Endodermal cell (in vitro differentiated cells): ENCODE measurements around the gene NUTM2A. TPM values are rescaled to one million over a fixed set of nuclear protein-coding genes. Genes with fewer than 3 reads are reported as not detected.
A peak's percentile ranks its signal among the peaks of the same experiment; 100 is the strongest.
"Not testable (repeated sequence)": the region's sequence is repeated elsewhere in the genome, so short reads cannot be mapped to it uniquely, and the experiment has no call there.

Source experiments
- DNase-seq: peaks from one replicate; pipeline ENCODE4 v3.0.0-alpha.2; 2017
- H3K27ac ChIP-seq: 2 replicates; pipeline ENCODE4 v1.5.1; 2013; ENCODE audit warnings: mild to moderate bottlenecking, low read depth, low read length, moderate library complexity
- H3K27me3 ChIP-seq: 2 replicates; pipeline ENCODE4 v1.6.1; 2013; ENCODE audit warnings: mild to moderate bottlenecking, low read length, moderate library complexity; ENCODE audit not compliant: insufficient read depth, control insufficient read depth, poor library complexity, severe bottlenecking
- H3K36me3 ChIP-seq: 2 replicates; pipeline ENCODE4 v1.7.0; 2013; ENCODE audit warnings: mild to moderate bottlenecking, low read length, moderate library complexity; ENCODE audit not compliant: control insufficient read depth, insufficient read depth
- H3K4me1 ChIP-seq: one replicate; pipeline ENCODE4 v1.7.0; 2013; ENCODE audit warnings: low read length; ENCODE audit not compliant: control insufficient read depth, insufficient read depth
- H3K4me3 ChIP-seq: 2 replicates; pipeline ENCODE4 v1.5.1; 2013; ENCODE audit warnings: mild to moderate bottlenecking, low read length, moderate library complexity
- H3K9ac ChIP-seq: 2 replicates; pipeline ENCODE4 v1.6.1; 2013; ENCODE audit warnings: mild to moderate bottlenecking, low read length, moderate library complexity; ENCODE audit not compliant: poor library complexity, severe bottlenecking; ENCODE audit errors: extremely low read depth
- H3K9me3 ChIP-seq: 2 replicates; pipeline ENCODE4 v1.6.1; 2013; ENCODE audit warnings: mild to moderate bottlenecking, low read length, moderate library complexity; ENCODE audit not compliant: control insufficient read depth
- H3K27ac Mint-ChIP-seq: 2 replicates; pipeline ENCODE4 v1.8.0; 2020; ENCODE audit warnings: mixed read lengths
- H3K27me3 Mint-ChIP-seq: 2 replicates; pipeline ENCODE4 v1.8.0; 2021; ENCODE audit warnings: mild to moderate bottlenecking, mixed read lengths; ENCODE audit not compliant: insufficient read depth
- H3K36me3 Mint-ChIP-seq: 2 replicates; pipeline ENCODE4 v1.8.0; 2020; ENCODE audit warnings: low read depth, mixed read lengths
- H3K4me1 Mint-ChIP-seq: 2 replicates; pipeline ENCODE4 v1.8.0; 2020; ENCODE audit warnings: mixed read lengths
- H3K4me3 Mint-ChIP-seq: 2 replicates; pipeline ENCODE4 v1.8.0; 2020; ENCODE audit warnings: mild to moderate bottlenecking, moderate library complexity, mixed read lengths
- H3K9me3 Mint-ChIP-seq: 2 replicates; pipeline ENCODE4 v1.8.0; 2020; ENCODE audit warnings: mild to moderate bottlenecking, mixed read lengths
- WGBS, 2 experiments: methylation state at CpG; one replicate each; pipeline versions ENCODE4 v1.1.5 to v1.1.7; 2013; ENCODE audit warnings: missing lambda C conversion rate in 2 of 2, mixed read lengths in 1 of 2; ENCODE audit not compliant: insufficient coverage in 1 of 2, insufficient read length in 1 of 2; 5-methylcytosine and 5-hydroxymethylcytosine counted together
- total RNA-seq, 2 donors: library from RNA; stranded (reverse); fragmentation: NEBNext Ultra II Directional in 1 of 2; extraction: Animal tissue kit (Norgen Biotek cat#: 25700) in 1 of 2; gene quantifications; 2 replicates in 1 of 2; 3 replicates in 1 of 2; pipeline ENCODE4 v1.2.1, GENCODE V29; 2021

Gene NUTM2A
- total RNA-seq, 2 donors from 2014 or later = 0.46 to 1.5 TPM

DNA sequence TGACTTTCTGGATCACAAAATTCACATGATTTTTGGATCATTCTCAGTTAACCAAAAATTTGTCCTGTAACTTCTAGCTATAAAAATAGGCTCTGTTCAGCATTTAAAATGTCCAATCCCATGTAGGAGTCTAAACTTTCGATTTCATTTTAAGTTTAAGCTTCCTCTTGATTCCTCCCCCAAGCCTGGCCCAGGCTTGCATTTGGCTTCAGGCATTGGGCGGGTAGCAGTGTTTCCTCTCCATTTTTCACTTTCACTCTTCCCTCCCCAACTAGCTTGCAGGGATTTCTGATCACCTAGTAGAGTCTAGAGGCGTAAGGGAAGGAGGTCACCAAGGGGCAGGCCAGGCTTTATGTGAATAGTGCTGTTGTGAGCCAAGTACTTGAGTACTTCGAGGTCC lies 20.4 kb upstream of the NUTM2A start:
- H3K27me3 Mint-ChIP-seq, H3K36me3 Mint-ChIP-seq, H3K36me3 ChIP-seq, H3K27me3 ChIP-seq, H3K9ac ChIP-seq, H3K27ac ChIP-seq, H3K4me1 Mint-ChIP-seq, H3K4me3 Mint-ChIP-seq, H3K9me3 ChIP-seq, DNase-seq, H3K4me3 ChIP-seq, H3K4me1 ChIP-seq, H3K9me3 Mint-ChIP-seq, H3K27ac Mint-ChIP-seq: not testable (repeated sequence)
- 100% methylated on average over 2 of the region's 4 CpGs; no CpG with 5 or more reads in 1 of the 2 experiments for WGBS, 2 experiments

DNA sequence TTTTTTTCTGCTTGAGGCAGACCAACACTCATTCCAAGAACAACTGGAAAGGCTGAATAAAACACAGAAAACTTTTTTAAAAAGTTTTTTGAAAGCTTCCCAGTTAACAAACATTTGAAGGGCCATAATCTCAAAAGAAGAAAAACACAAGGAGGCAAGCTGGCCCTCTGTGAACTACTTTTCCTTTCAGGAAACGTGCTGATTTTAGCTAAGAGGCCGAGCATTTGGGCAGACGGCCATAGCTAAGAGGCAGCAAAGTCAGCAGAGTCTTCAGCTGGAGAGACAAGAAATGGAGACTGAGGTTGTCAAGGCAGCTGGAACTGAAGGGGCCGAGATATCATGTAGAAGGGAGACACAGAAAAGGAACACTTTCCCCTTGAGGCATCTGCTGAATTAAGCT lies 18.3 kb upstream of the NUTM2A start:
- H3K9me3 Mint-ChIP-seq, H3K4me3 Mint-ChIP-seq, H3K27ac Mint-ChIP-seq, H3K36me3 ChIP-seq, H3K9me3 ChIP-seq, H3K9ac ChIP-seq, H3K27me3 ChIP-seq, H3K36me3 Mint-ChIP-seq, H3K27me3 Mint-ChIP-seq, H3K4me1 Mint-ChIP-seq, H3K4me1 ChIP-seq, H3K4me3 ChIP-seq, DNase-seq, H3K27ac ChIP-seq: not testable (repeated sequence)
- WGBS, 2 experiments = 99% methylated on average over 4 of the region's 4 CpGs; no CpG with 5 or more reads in 1 of the 2 experiments

DNA sequence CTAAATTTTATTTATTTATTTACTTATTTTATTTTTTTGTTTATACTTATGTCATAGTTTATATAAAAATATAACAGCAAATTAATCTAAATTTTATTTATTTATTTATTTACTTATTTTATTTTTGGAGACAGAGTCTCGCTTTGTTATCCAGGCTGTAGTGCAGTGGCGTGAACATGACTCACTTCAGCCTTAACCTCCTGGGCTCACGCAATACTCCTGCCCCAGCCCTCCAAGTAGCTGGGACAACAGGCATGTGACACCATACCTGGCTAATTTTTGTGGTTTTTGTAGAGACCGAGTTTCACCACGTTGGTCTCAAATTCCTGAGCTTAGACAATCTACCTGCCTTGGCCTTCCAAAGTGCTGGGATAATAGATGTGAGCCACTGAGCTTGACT lies 14.9 kb upstream of the NUTM2A start:
- not testable (repeated sequence) for H3K9me3 ChIP-seq, H3K4me1 Mint-ChIP-seq, H3K27ac Mint-ChIP-seq, H3K36me3 Mint-ChIP-seq, H3K27me3 ChIP-seq, H3K27ac ChIP-seq, H3K4me1 ChIP-seq, H3K4me3 ChIP-seq, DNase-seq, H3K27me3 Mint-ChIP-seq, H3K9ac ChIP-seq, H3K9me3 Mint-ChIP-seq, H3K4me3 Mint-ChIP-seq, H3K36me3 ChIP-seq
- WGBS, 2 experiments = 87% methylated on average over 5 of the region's 5 CpGs; no CpG with 5 or more reads in 1 of the 2 experiments

DNA sequence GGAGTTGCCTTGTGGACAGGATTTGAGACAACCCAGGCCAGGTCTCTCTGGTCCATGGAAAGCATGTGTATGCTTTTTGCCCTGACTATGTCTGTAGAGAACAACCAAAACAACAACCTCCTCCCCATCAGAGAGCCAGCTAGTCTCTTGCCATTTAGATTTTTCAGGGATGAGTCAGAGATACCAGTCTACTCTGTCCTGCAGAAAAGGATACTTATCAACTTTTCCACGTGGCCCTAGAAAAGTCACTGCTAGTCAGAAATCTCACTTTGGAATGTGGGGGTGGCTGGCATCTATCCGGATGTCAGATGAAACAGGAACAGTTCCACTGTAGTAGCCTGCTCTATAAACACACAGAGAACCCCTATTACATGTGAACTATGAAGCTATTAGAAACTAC lies 13.4 kb upstream of the NUTM2A start:
- not testable (repeated sequence) for H3K4me3 ChIP-seq, H3K27me3 ChIP-seq, H3K9me3 ChIP-seq, H3K36me3 Mint-ChIP-seq, H3K27ac Mint-ChIP-seq, H3K27me3 Mint-ChIP-seq, H3K36me3 ChIP-seq, DNase-seq, H3K4me3 Mint-ChIP-seq, H3K9ac ChIP-seq, H3K4me1 ChIP-seq, H3K27ac ChIP-seq, H3K9me3 Mint-ChIP-seq, H3K4me1 Mint-ChIP-seq
- 71 to 86% methylated on average over 1 to 2 of the region's 2 CpGs for WGBS, 2 experiments

DNA sequence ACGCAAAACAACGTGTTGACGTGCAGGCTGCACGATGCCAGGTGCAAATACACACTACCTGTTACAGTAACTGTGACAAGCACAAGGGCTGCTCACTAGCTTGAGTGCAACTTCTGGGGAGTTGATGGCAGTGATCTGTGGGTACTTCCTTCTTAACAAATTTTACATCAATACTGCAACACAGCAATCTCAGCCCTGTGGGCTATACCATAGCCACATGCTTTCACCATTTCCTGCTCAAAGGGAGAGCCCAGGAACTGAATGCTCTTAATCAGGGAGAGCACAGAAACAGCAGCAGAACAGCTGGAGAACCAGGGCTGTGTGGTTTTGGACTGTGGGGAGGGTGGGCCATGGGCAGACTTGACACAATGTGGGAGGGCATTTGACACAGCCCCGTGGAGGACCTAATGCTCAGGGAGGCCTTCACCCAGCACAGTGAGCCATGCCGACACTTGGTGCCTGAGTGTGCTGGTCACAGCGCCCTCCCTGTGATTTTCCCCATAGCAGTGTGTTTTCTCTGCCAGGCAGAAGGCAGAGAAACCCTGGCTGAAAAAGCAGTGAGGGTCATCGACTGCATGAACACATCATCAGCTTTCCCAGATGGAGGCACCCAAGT lies 12.0 kb upstream of the NUTM2A start:
- DNase-seq, H3K4me1 Mint-ChIP-seq, H3K27ac ChIP-seq, H3K27ac Mint-ChIP-seq, H3K36me3 Mint-ChIP-seq, H3K36me3 ChIP-seq, H3K27me3 Mint-ChIP-seq, H3K4me1 ChIP-seq, H3K9me3 ChIP-seq, H3K4me3 Mint-ChIP-seq, H3K9me3 Mint-ChIP-seq, H3K9ac ChIP-seq, H3K4me3 ChIP-seq, H3K27me3 ChIP-seq: not testable (repeated sequence)
- WGBS, 2 experiments = 98% methylated on average over 6 of the region's 8 CpGs; no CpG with 5 or more reads in 1 of the 2 experiments

DNA sequence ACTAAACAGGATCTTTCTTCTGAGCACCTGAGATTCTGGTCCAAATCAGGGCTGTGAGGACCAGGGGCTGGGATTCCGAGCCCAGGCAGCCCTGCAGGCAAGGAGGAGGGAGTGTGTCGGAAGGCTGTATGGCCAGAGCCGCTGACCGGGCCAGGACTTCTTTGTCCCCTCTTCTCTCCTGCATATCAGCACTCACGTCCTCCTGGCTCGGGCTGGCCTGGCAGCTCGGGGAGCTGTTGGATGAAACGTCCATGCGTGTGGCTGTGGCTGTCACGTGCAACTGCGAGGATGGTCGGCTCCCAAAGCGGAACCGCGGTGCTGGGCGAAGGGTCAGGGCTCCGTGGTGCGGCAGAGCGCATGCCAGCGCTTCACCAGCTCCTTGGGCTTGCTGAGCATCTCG lies 11.4 kb upstream of the NUTM2A start:
- not testable (repeated sequence) for H3K4me1 Mint-ChIP-seq, H3K4me3 ChIP-seq, H3K27me3 Mint-ChIP-seq, H3K9me3 Mint-ChIP-seq, H3K36me3 ChIP-seq, H3K27me3 ChIP-seq, H3K4me3 Mint-ChIP-seq, H3K27ac Mint-ChIP-seq, H3K9ac ChIP-seq, H3K4me1 ChIP-seq, H3K27ac ChIP-seq, H3K9me3 ChIP-seq, H3K36me3 Mint-ChIP-seq
- DNase-seq = peak; percentile 51
- 86% methylated on average over 13 of the region's 21 CpGs; no CpG with 5 or more reads in 1 of the 2 experiments for WGBS, 2 experiments

DNA sequence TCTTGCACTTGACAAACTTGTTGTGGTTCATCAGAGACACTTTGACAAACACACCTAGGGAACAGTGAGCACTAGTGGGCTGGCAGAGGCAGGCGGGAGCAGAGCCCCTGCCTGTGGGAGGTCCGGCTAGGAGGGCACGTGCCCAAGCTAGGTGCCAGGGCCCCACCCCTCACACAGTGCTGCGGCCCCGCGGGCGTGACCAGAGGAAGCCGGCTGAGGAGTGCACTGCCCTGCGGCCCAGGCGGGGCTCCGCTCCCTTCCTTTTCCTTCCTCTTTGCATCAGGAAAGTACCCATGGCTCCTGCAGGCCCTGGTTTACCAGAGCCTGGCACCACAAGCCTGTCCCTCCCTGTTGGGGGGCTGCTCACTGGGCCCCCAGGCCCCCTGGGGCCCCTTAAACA lies 9.1 kb upstream of the NUTM2A start:
- H3K36me3 ChIP-seq, H3K9me3 ChIP-seq, H3K27me3 ChIP-seq, H3K36me3 Mint-ChIP-seq, H3K4me1 ChIP-seq, H3K4me3 ChIP-seq, DNase-seq, H3K27ac Mint-ChIP-seq, H3K4me1 Mint-ChIP-seq, H3K27me3 Mint-ChIP-seq, H3K9me3 Mint-ChIP-seq, H3K27ac ChIP-seq, H3K4me3 Mint-ChIP-seq, H3K9ac ChIP-seq: not testable (repeated sequence)
- 92 to 100% methylated on average over 2 to 11 of the region's 11 CpGs for WGBS, 2 experiments
